ENCODE data around the gene EXD3.

Gene EXD3

GRCh38 chr9:137303893-137304382 lies 119.0 kb downstream of the EXD3 start:
- DNase-seq (ENCODE audit: low read depth) = no peak
- no peak overlapping the region for H3K4me3 ChIP-seq (ENCODE audit: low read depth, low read length)
- TF ChIP-seq CTCF (IDR thresholded peaks at IDR 0.05; ENCODE audit: low read depth, low read length, missing control alignments) = no peak

- no peak for DNase-seq (ENCODE audit: low read depth)
- no peak for TF ChIP-seq CTCF (IDR thresholded peaks at IDR 0.05; ENCODE audit: low read depth, low read length, missing control alignments)
- H3K4me3 ChIP-seq (ENCODE audit: low read depth, low read length) = no peak overlapping the region
These were observed 119.6 kb downstream of the EXD3 start for GRCh38 chr9:137303151-137303892.

GRCh38 chr9:137302449-137303150 lies 120.4 kb downstream of the EXD3 start:
- DNase-seq (ENCODE audit: low read depth) = no peak
- H3K4me3 ChIP-seq (ENCODE audit: low read depth, low read length) = peak overlapping the region; percentile 53
- peak; percentile 60 for TF ChIP-seq CTCF (IDR thresholded peaks at IDR 0.05; ENCODE audit: low read depth, low read length, missing control alignments)

GRCh38 chr9:137302118-137302448 lies 120.9 kb downstream of the EXD3 start, which contains the start of gene NRARP:
NRARP (minus strand) TSS chr9:137302271; CDS start chr9:137301928, 343 bp downstream.
- peak within 1 kb of the TSS; percentile 53 for H3K4me3 ChIP-seq (ENCODE audit: low read depth, low read length)
- TF ChIP-seq CTCF (IDR thresholded peaks at IDR 0.05; ENCODE audit: low read depth, low read length, missing control alignments) = no peak
- no peak for DNase-seq (ENCODE audit: low read depth)

GRCh38 chr9:137301081-137301947 lies 121.6 kb downstream of the EXD3 start:
- no peak for DNase-seq (ENCODE audit: low read depth)
- peak overlapping the region; percentile 50 for H3K4me3 ChIP-seq (ENCODE audit: low read depth, low read length)

More at GRCh38 chr9:137301081-137301947, 121.6 kb downstream of the EXD3 start:
- no peak for TF ChIP-seq CTCF (IDR thresholded peaks at IDR 0.05; ENCODE audit: low read depth, low read length, missing control alignments)
